ENCODE data around the gene CDH9.

Gene CDH9

DNA sequence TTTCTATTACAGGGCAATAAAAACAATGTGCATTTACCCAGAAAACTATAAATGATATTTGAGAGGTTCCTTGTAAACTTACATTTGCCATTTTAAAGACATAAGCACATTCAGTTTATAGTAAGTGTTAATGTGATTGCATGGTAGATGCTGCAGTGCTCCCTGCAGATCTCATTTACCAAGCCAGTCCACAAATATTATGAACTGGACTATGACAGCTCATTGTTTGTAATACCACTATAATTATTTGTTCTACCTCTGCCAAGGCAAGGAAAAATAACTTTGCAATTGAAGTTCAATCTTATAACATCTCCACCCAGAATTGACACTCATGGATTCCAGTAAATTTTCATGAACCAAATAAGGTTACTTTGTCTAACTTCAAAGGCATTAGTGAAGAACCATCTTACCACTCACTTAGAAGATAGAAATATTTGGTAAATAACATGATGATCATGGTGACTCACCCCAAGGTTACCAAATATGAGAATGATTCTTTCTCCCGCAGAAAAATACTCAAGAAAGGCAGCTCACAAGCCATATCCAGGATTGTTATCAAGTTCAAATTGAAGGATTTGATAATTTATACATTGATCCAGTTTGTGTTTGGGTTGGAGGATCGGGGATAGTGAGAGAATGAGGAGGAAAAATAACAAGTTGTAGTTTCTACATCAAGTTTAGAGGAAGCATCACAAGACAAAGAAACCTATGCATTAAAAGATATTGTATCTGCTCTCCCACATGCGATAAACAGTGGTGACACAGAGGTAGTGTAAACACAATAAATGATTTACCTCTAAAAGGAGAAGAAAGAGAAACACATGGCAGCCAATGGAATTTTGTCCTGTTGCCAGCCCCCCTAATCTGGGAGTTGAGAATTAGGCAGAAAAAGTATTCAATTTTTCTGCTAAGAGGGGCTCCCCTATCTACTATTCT lies 29.5 kb downstream of the CDH9 start:
- Histone ChIP-seq H3K36me3 (replicated peaks) (no peaks in the 10 kb centered on the region), H3K4me3 (ENCODE audit: low read depth, low read length) (no peak overlapping the region), H3K27me3 (replicated peaks) (no peaks in the 10 kb centered on the region), H3K27ac (no peak overlapping the region)
- in situ Hi-C loops (cut with HindIII; ENCODE audit: low pct_ligation_motif_present, low sequenced_read_pairs) = no loop called here
- DNase-seq = no peak
- TF ChIP-seq, protein P1, sequence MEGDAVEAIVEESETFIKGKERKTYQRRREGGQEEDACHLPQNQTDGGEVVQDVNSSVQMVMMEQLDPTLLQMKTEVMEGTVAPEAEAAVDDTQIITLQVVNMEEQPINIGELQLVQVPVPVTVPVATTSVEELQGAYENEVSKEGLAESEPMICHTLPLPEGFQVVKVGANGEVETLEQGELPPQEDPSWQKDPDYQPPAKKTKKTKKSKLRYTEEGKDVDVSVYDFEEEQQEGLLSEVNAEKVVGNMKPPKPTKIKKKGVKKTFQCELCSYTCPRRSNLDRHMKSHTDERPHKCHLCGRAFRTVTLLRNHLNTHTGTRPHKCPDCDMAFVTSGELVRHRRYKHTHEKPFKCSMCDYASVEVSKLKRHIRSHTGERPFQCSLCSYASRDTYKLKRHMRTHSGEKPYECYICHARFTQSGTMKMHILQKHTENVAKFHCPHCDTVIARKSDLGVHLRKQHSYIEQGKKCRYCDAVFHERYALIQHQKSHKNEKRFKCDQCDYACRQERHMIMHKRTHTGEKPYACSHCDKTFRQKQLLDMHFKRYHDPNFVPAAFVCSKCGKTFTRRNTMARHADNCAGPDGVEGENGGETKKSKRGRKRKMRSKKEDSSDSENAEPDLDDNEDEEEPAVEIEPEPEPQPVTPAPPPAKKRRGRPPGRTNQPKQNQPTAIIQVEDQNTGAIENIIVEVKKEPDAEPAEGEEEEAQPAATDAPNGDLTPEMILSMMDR (IDR thresholded peaks at IDR 0.05; ENCODE audit: low read depth, low read length, missing control alignments) = no peak

DNA sequence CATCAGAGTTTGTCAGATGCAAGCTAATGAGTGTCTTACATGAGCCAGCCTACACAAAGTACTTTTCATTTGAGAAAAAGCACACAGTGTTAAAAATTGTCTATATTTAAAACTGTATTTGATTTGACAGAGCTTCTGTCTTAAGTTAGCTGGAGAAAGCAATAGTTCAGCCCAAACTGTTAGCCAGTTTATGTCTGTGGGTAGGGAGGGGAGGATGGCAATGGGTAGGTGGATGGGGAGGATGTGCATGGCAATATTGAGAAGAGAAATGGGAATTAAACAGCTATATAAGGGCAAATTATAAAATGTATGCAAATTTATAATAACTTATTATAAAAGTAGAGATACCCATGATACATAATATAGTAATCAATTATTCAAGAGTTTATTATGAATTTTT lies 31.3 kb downstream of the CDH9 start:
- TF ChIP-seq, protein P1 (IDR thresholded peaks at IDR 0.05; ENCODE audit: low read depth, low read length, missing control alignments) = no peak
- in situ Hi-C loops (cut with HindIII; ENCODE audit: low pct_ligation_motif_present, low sequenced_read_pairs) = no loop called here
- H3K36me3 ChIP-seq (replicated peaks) = no peaks in the 10 kb centered on the region
- no peak overlapping the region for H3K27ac ChIP-seq
- no peak overlapping the region for H3K4me3 ChIP-seq (ENCODE audit: low read depth, low read length)
- DNase-seq = no peak
- H3K27me3 ChIP-seq (replicated peaks) = no peaks in the 10 kb centered on the region

DNA sequence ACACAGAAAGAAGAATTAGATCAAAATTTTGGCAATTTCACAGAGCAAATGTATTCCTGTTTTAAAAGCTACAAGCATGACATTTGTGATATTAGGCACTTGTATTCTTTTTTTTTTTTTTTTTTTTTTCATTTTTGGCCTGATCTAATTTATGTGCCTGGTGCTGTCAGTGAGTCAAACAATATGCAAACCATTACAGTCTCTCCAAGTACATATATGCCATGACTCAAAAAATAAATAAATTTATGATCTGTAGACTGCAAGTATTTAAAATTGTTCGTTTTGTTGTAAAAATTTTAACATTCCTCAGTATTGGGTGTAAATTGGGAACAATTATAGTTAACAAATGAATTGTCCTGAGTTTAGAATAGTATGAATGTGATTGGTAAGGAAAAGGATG lies 51.4 kb downstream of the CDH9 start:
- no peak for DNase-seq

DNA sequence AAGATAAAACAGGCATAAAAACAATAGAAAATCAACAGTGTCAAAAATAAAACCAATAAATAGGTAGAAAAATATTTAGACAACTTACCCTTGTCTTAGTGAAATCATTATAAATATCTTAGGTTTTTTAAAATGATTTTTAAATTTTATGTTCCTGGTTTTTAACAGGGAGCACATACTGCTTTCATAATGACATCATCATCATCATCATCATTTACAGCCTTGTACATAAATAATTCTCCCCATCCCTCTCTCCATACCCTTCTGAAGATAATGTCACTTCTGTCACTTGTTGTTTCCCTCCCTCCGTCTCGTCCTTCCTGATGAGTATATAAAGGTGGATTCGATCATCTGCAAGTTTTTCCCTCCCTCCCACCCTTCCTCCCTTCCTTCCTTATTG lies 56.6 kb downstream of the CDH9 start:
- DNase-seq = no peak
- Histone ChIP-seq H3K27ac (no peak overlapping the region), H3K36me3 (replicated peaks) (no peaks in the 10 kb centered on the region), H3K4me3 (ENCODE audit: low read depth, low read length) (no peak overlapping the region), H3K27me3 (replicated peaks) (no peaks in the 10 kb centered on the region)
- in situ Hi-C loops (cut with HindIII; ENCODE audit: low pct_ligation_motif_present, low sequenced_read_pairs) = no loop called here
- TF ChIP-seq, protein P1 (IDR thresholded peaks at IDR 0.05; ENCODE audit: low read depth, low read length, missing control alignments) = no peak

More for the DNA sequence above, 51.4 kb downstream of the CDH9 start:
- TF ChIP-seq, protein P1 (IDR thresholded peaks at IDR 0.05; ENCODE audit: low read depth, low read length, missing control alignments) = no peak
- Histone ChIP-seq H3K4me3 (ENCODE audit: low read depth, low read length) (no peak overlapping the region), H3K27ac (no peak overlapping the region), H3K27me3 (replicated peaks) (no peaks in the 10 kb centered on the region), H3K36me3 (replicated peaks) (no peaks in the 10 kb centered on the region)
- in situ Hi-C loops (cut with HindIII; ENCODE audit: low pct_ligation_motif_present, low sequenced_read_pairs) = no loop called here

DNA sequence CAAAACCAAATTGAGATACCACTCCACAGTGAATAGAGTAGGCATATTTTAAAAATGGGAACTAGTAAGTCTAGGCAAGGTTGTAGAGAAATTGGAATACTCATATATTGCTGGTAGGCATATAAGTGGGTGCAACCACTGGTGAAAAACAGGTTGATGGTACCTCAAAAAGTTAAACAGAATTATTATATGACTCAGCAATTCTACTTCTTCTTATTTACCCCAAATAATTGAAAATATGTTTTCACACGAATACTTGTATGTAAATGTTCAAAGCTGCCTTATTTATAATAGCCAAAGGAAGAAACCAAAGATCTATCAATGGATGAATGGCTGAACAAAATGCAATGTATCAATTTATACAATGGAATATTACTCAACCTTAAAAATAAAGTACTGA lies 79.1 kb downstream of the CDH9 start:
- H3K4me3 ChIP-seq (ENCODE audit: low read depth, low read length) = no peak overlapping the region
- no peaks in the 10 kb centered on the region for H3K27me3 ChIP-seq (replicated peaks)
- in situ Hi-C loops (cut with HindIII; ENCODE audit: low pct_ligation_motif_present, low sequenced_read_pairs) = no loop called here
- DNase-seq = no peak
- TF ChIP-seq, protein P1 (IDR thresholded peaks at IDR 0.05; ENCODE audit: low read depth, low read length, missing control alignments) = no peak
- H3K27ac ChIP-seq = no peak overlapping the region
- no peaks in the 10 kb centered on the region for H3K36me3 ChIP-seq (replicated peaks)
